GM12872 (cell line): ENCODE measurements around the gene CCDC102B.

Source experiments
- CTCF ChIP-seq: IDR thresholded peaks from 3 replicates; pipeline ENCODE4 v1.5.1; 2011; ENCODE audit warnings: low read depth, mild to moderate bottlenecking, low read length, moderate library complexity; ENCODE audit not compliant: insufficient read depth

Gene CCDC102B

GRCh38 chr18:69035756-69036155 is 237.9 kb downstream of the CCDC102B start:
- TF ChIP-seq CTCF, result no peak

GRCh38 chr18:69044215-69044614 is 246.3 kb downstream of the CCDC102B start:
- no peak for TF ChIP-seq CTCF

GRCh38 chr18:69064063-69064462 is 266.2 kb downstream of the CCDC102B start:
- TF ChIP-seq CTCF, result no peak

- no peak for TF ChIP-seq CTCF
Observed at GRCh38 chr18:69067048-69067447, 269.2 kb downstream of the CCDC102B start.

- TF ChIP-seq CTCF, result no peak
Observed at GRCh38 chr18:69071680-69072079, 273.8 kb downstream of the CCDC102B start.

GRCh38 chr18:69081846-69082245 is 284.0 kb downstream of the CCDC102B start:
- TF ChIP-seq CTCF, result no peak

- TF ChIP-seq CTCF, result no peak
Observed at GRCh38 chr18:69082499-69082898, 284.6 kb downstream of the CCDC102B start.

- no peak for TF ChIP-seq CTCF
Observed at GRCh38 chr18:69085951-69086350, 288.1 kb downstream of the CCDC102B start.
